ENCODE measurements around the gene CNOT8.
"Not testable (repeated sequence)": the region's sequence is repeated elsewhere in the genome, so short reads cannot be mapped to it uniquely, and the experiment has no call there.

The CNOT8 gene

GRCh38 chr5:154835701-154836052, 22.8 kb upstream of the CNOT8 start:
- not testable (repeated sequence) for DNase-seq (ENCODE audit: low read depth in 3 of 3)

GRCh38 chr5:154836225-154836624, 22.2 kb upstream of the CNOT8 start:
- no peak for DNase-seq (ENCODE audit: low read depth in 3 of 3)

- no peak for DNase-seq (ENCODE audit: low read depth in 3 of 3)
Measured at GRCh38 chr5:154837009-154837901, 21.2 kb upstream of the CNOT8 start.

GRCh38 chr5:154840435-154841272, 17.8 kb upstream of the CNOT8 start:
- DNase-seq (ENCODE audit: low read depth in 3 of 3): no peak

- no peak for DNase-seq (ENCODE audit: low read depth in 3 of 3)
Measured at GRCh38 chr5:154841273-154841661, 17.2 kb upstream of the CNOT8 start.

- no peak for DNase-seq (ENCODE audit: low read depth in 3 of 3)
Measured at GRCh38 chr5:154842689-154843530, 15.5 kb upstream of the CNOT8 start.

GRCh38 chr5:154844809-154845208, 13.6 kb upstream of the CNOT8 start:
- no peak for DNase-seq (ENCODE audit: low read depth in 3 of 3)

GRCh38 chr5:154849264-154849785, 9.1 kb upstream of the CNOT8 start:
- no peak for DNase-seq (ENCODE audit: low read depth in 3 of 3)

- DNase-seq (ENCODE audit: low read depth in 3 of 3): no peak
Measured at GRCh38 chr5:154849791-154850201, 8.6 kb upstream of the CNOT8 start.

- DNase-seq (ENCODE audit: low read depth in 3 of 3): no peak
Measured at GRCh38 chr5:154850255-154851062, 8.0 kb upstream of the CNOT8 start, which contains the start of gene FAXDC2. FAXDC2 (minus strand) TSS chr5:154850603; CDS start chr5:154838178, 12,425 bp downstream.

GRCh38 chr5:154851351-154851750, 7.1 kb upstream of the CNOT8 start:
- DNase-seq (ENCODE audit: low read depth in 3 of 3): no peak

- peak; percentile 68 to 83 (median 74) for DNase-seq (ENCODE audit: low read depth in 3 of 3)
Measured at GRCh38 chr5:154857530-154858296, 714 bp upstream of the CNOT8 start.

GRCh38 chr5:154858972-154859871, 795 bp downstream of the CNOT8 start:
- no peak for DNase-seq (ENCODE audit: low read depth in 3 of 3)

- DNase-seq (ENCODE audit: low read depth in 3 of 3): peak in 1 of 3 experiments; percentile 14
Measured at GRCh38 chr5:154860123-154860522, 1.7 kb downstream of the CNOT8 start.

GRCh38 chr5:154860765-154861164, 2.3 kb downstream of the CNOT8 start:
- no peak for DNase-seq (ENCODE audit: low read depth in 3 of 3)

- no peak for DNase-seq (ENCODE audit: low read depth in 3 of 3)
Measured at GRCh38 chr5:154861946-154862345, 3.5 kb downstream of the CNOT8 start.

- DNase-seq (ENCODE audit: low read depth in 3 of 3): no peak
Measured at GRCh38 chr5:154862766-154863165, 4.3 kb downstream of the CNOT8 start.

- no peak for DNase-seq (ENCODE audit: low read depth in 3 of 3)
Measured at GRCh38 chr5:154863291-154864080, 5.1 kb downstream of the CNOT8 start.
